HG03045 (cell line): ENCODE measurements around the gene PITRM1.
A peak's percentile ranks its signal among the peaks of the same experiment; 100 is the strongest.
"Not testable (repeated sequence)": the region's sequence is repeated elsewhere in the genome, so short reads cannot be mapped to it uniquely, and the experiment has no call there.

Source experiments
- ATAC-seq: cut with Tn5 transposase; IDR thresholded peaks from one replicate; pipeline ENCODE4 v1.9.1; 2021; ENCODE audit warnings: mild to moderate bottlenecking, moderate library complexity; ENCODE audit not compliant: unreplicated experiment

Gene PITRM1

GRCh38 chr10:3172446-3173170 is at the start of gene PITRM1:
PITRM1 (minus strand) TSS chr10:3172782; CDS start chr10:3172772, 10 bp downstream.
- ATAC-seq = peak; percentile 95

GRCh38 chr10:3222068-3222467 is 49.5 kb upstream of the PITRM1 start:
- ATAC-seq = no peak

- not testable (repeated sequence) for ATAC-seq
Measured at GRCh38 chr10:3221601-3222000, 49.0 kb upstream of the PITRM1 start.

GRCh38 chr10:3220853-3221252 is 48.3 kb upstream of the PITRM1 start:
- no peak for ATAC-seq

GRCh38 chr10:3219021-3219628 is 46.5 kb upstream of the PITRM1 start:
- not testable (repeated sequence) for ATAC-seq

GRCh38 chr10:3217853-3218252 is 45.3 kb upstream of the PITRM1 start:
- no peak for ATAC-seq

- ATAC-seq = no peak
Measured at GRCh38 chr10:3217301-3217700, 44.7 kb upstream of the PITRM1 start.

- ATAC-seq = no peak
Measured at GRCh38 chr10:3215153-3215775, 42.7 kb upstream of the PITRM1 start.

GRCh38 chr10:3213758-3214515 is 41.4 kb upstream of the PITRM1 start:
- ATAC-seq = no peak

- ATAC-seq = no peak
Measured at GRCh38 chr10:3213208-3213607, 40.6 kb upstream of the PITRM1 start.

- no peak for ATAC-seq
Measured at GRCh38 chr10:3210251-3210877, 37.8 kb upstream of the PITRM1 start.

GRCh38 chr10:3208481-3209406 is 36.2 kb upstream of the PITRM1 start:
- ATAC-seq = no peak

- ATAC-seq = no peak
Measured at GRCh38 chr10:3207351-3207750, 34.8 kb upstream of the PITRM1 start.

GRCh38 chr10:3206511-3207157 is 34.1 kb upstream of the PITRM1 start:
- ATAC-seq = no peak

- ATAC-seq = no peak
Measured at GRCh38 chr10:3203972-3204371, 31.4 kb upstream of the PITRM1 start.

GRCh38 chr10:3203016-3203811 is 30.6 kb upstream of the PITRM1 start:
- no peak for ATAC-seq

- no peak for ATAC-seq
Measured at GRCh38 chr10:3201796-3202195, 29.2 kb upstream of the PITRM1 start.

GRCh38 chr10:3199488-3199887 is 26.9 kb upstream of the PITRM1 start:
- no peak for ATAC-seq

GRCh38 chr10:3198900-3199299 is 26.3 kb upstream of the PITRM1 start:
- ATAC-seq = no peak
